T-helper 2 cell treated with Interferon-gamma antibody and Interleukin-4, amounts not matched to agents 5 μg/mL and 100 μg/mL, for 36 hours (primary cell): Measurements from ENCODE around the gene COBL.
"Not testable (repeated sequence)": the region's sequence is repeated elsewhere in the genome, so short reads cannot be mapped to it uniquely, and the experiment has no call there.

Experiments used
- DNase-seq: peaks from one replicate; pipeline ENCODE4 v3.0.0; 2021; ENCODE audit warnings: low spot score
- H3K27ac Mint-ChIP-seq: one replicate; pipeline ENCODE4 v1.8.0; 2021; ENCODE audit warnings: mild to moderate bottlenecking, mixed read lengths
- H3K27me3 Mint-ChIP-seq: one replicate; pipeline ENCODE4 v1.8.0; 2021; ENCODE audit warnings: low read depth, mixed read lengths
- H3K36me3 Mint-ChIP-seq: one replicate; pipeline ENCODE4 v1.8.0; 2021; ENCODE audit warnings: low read depth, mixed read lengths
- H3K4me1 Mint-ChIP-seq: one replicate; pipeline ENCODE4 v1.8.0; 2021; ENCODE audit warnings: low read depth, mixed read lengths
- H3K4me3 Mint-ChIP-seq: one replicate; pipeline ENCODE4 v1.8.0; 2022; ENCODE audit warnings: mild to moderate bottlenecking, moderate library complexity, mixed read lengths
- H3K9me3 Mint-ChIP-seq: one replicate; pipeline ENCODE4 v1.8.0; 2021; ENCODE audit warnings: mixed read lengths

COBL gene

GRCh38 chr7:51226063-51226755 lies 90.4 kb downstream of the COBL start:
- no peaks in the 10 kb centered on the region for H3K9me3 Mint-ChIP-seq
- H3K36me3 Mint-ChIP-seq, result no peaks in the 10 kb centered on the region
- DNase-seq, result no peak
- no peaks in the 10 kb centered on the region for H3K4me1 Mint-ChIP-seq
- H3K4me3 Mint-ChIP-seq, result no peak overlapping the region
- peaks cover 2% of the 10 kb centered on the region for H3K27me3 Mint-ChIP-seq
- H3K27ac Mint-ChIP-seq, result no peak overlapping the region

- Mint-ChIP-seq H3K36me3 (no peaks in the 10 kb centered on the region), H3K9me3 (no peaks in the 10 kb centered on the region), H3K4me1 (no peaks in the 10 kb centered on the region), H3K27ac (no peak overlapping the region), H3K4me3 (no peak overlapping the region), H3K27me3 (peaks cover 2% of the 10 kb centered on the region)
- no peak for DNase-seq
Observed at GRCh38 chr7:51224811-51225595, 91.6 kb downstream of the COBL start.

- DNase-seq, result no peak
- H3K4me3 Mint-ChIP-seq, result no peak overlapping the region
Observed at GRCh38 chr7:51223505-51223904, 93.1 kb downstream of the COBL start.

GRCh38 chr7:51222916-51223315 lies 93.7 kb downstream of the COBL start:
- Mint-ChIP-seq H3K9me3 (no peaks in the 10 kb centered on the region), H3K27ac (no peak overlapping the region)

More at GRCh38 chr7:51223505-51223904, 93.1 kb downstream of the COBL start:
- Mint-ChIP-seq H3K36me3 (no peaks in the 10 kb centered on the region), H3K9me3 (no peaks in the 10 kb centered on the region), H3K27ac (no peak overlapping the region), H3K27me3 (peaks cover 2% of the 10 kb centered on the region), H3K4me1 (no peaks in the 10 kb centered on the region)

GRCh38 chr7:51220226-51220625 lies 96.4 kb downstream of the COBL start:
- H3K9me3 Mint-ChIP-seq, result no peaks in the 10 kb centered on the region
- no peak overlapping the region for H3K27ac Mint-ChIP-seq
- no peak for DNase-seq
- H3K4me1 Mint-ChIP-seq, result no peaks in the 10 kb centered on the region
- H3K27me3 Mint-ChIP-seq, result no peaks in the 10 kb centered on the region
- H3K4me3 Mint-ChIP-seq, result no peak overlapping the region
- H3K36me3 Mint-ChIP-seq, result no peaks in the 10 kb centered on the region

More at GRCh38 chr7:51222916-51223315, 93.7 kb downstream of the COBL start:
- no peak for DNase-seq
- Mint-ChIP-seq H3K4me3 (no peak overlapping the region), H3K36me3 (no peaks in the 10 kb centered on the region), H3K27me3 (peaks cover 2% of the 10 kb centered on the region), H3K4me1 (no peaks in the 10 kb centered on the region)

- Mint-ChIP-seq H3K4me1 (no peaks in the 10 kb centered on the region), H3K27ac (no peak overlapping the region), H3K9me3 (no peaks in the 10 kb centered on the region), H3K4me3 (no peak overlapping the region), H3K27me3 (no peaks in the 10 kb centered on the region), H3K36me3 (no peaks in the 10 kb centered on the region)
- DNase-seq, result no peak
Observed at GRCh38 chr7:51219261-51219988, 97.2 kb downstream of the COBL start.

GRCh38 chr7:51217804-51218203 lies 98.8 kb downstream of the COBL start:
- no peaks in the 10 kb centered on the region for H3K4me1 Mint-ChIP-seq
- H3K36me3 Mint-ChIP-seq, result no peaks in the 10 kb centered on the region
- H3K27me3 Mint-ChIP-seq, result no peaks in the 10 kb centered on the region
- no peak overlapping the region for H3K4me3 Mint-ChIP-seq
- no peak overlapping the region for H3K27ac Mint-ChIP-seq
- no peak for DNase-seq
- H3K9me3 Mint-ChIP-seq, result no peaks in the 10 kb centered on the region

- no peak overlapping the region for H3K27ac Mint-ChIP-seq
- DNase-seq, result no peak
- no peak overlapping the region for H3K4me3 Mint-ChIP-seq
- no peaks in the 10 kb centered on the region for H3K36me3 Mint-ChIP-seq
- H3K27me3 Mint-ChIP-seq, result no peaks in the 10 kb centered on the region
- no peaks in the 10 kb centered on the region for H3K9me3 Mint-ChIP-seq
- H3K4me1 Mint-ChIP-seq, result peaks cover 2% of the 10 kb centered on the region
Observed at GRCh38 chr7:51214098-51214497, 102.5 kb downstream of the COBL start.

- no peaks in the 10 kb centered on the region for H3K36me3 Mint-ChIP-seq
- H3K27me3 Mint-ChIP-seq, result no peaks in the 10 kb centered on the region
- H3K27ac Mint-ChIP-seq, result no peak overlapping the region
- peaks cover 4% of the 10 kb centered on the region for H3K4me1 Mint-ChIP-seq
- no peak overlapping the region for H3K4me3 Mint-ChIP-seq
- no peaks in the 10 kb centered on the region for H3K9me3 Mint-ChIP-seq
- DNase-seq, result no peak
Observed at GRCh38 chr7:51213618-51214017, 103.0 kb downstream of the COBL start.

GRCh38 chr7:51210766-51211165 lies 105.8 kb downstream of the COBL start:
- no peak overlapping the region for H3K27ac Mint-ChIP-seq
- DNase-seq, result no peak
- no peaks in the 10 kb centered on the region for H3K27me3 Mint-ChIP-seq
- H3K9me3 Mint-ChIP-seq, result no peaks in the 10 kb centered on the region
- H3K4me1 Mint-ChIP-seq, result peaks cover 4% of the 10 kb centered on the region
- no peak overlapping the region for H3K4me3 Mint-ChIP-seq
- H3K36me3 Mint-ChIP-seq, result no peaks in the 10 kb centered on the region

GRCh38 chr7:51209426-51209825 lies 107.2 kb downstream of the COBL start:
- Mint-ChIP-seq H3K36me3 (no peaks in the 10 kb centered on the region), H3K27me3 (no peaks in the 10 kb centered on the region), H3K27ac (no peak overlapping the region), H3K9me3 (no peaks in the 10 kb centered on the region), H3K4me3 (no peak overlapping the region), H3K4me1 (peaks cover 4% of the 10 kb centered on the region)
- no peak for DNase-seq

GRCh38 chr7:51208125-51208524 lies 108.5 kb downstream of the COBL start:
- not testable (repeated sequence) for H3K4me1 Mint-ChIP-seq, H3K27me3 Mint-ChIP-seq

GRCh38 chr7:51198654-51199053 lies 118.0 kb downstream of the COBL start:
- H3K9me3 Mint-ChIP-seq, result no peaks in the 10 kb centered on the region
- H3K4me1 Mint-ChIP-seq, result no peaks in the 10 kb centered on the region
- no peaks in the 10 kb centered on the region for H3K36me3 Mint-ChIP-seq
- DNase-seq, result no peak
- H3K27ac Mint-ChIP-seq, result no peak overlapping the region
- H3K4me3 Mint-ChIP-seq, result no peak overlapping the region
- peaks cover 7% of the 10 kb centered on the region for H3K27me3 Mint-ChIP-seq

More at GRCh38 chr7:51208125-51208524, 108.5 kb downstream of the COBL start:
- not testable (repeated sequence) for H3K36me3 Mint-ChIP-seq, H3K9me3 Mint-ChIP-seq, DNase-seq, H3K4me3 Mint-ChIP-seq, H3K27ac Mint-ChIP-seq

- no peaks in the 10 kb centered on the region for H3K9me3 Mint-ChIP-seq
- no peak overlapping the region for H3K4me3 Mint-ChIP-seq
- H3K36me3 Mint-ChIP-seq, result no peaks in the 10 kb centered on the region
- no peak overlapping the region for H3K27ac Mint-ChIP-seq
- no peaks in the 10 kb centered on the region for H3K4me1 Mint-ChIP-seq
- DNase-seq, result no peak
- peaks cover 8% of the 10 kb centered on the region for H3K27me3 Mint-ChIP-seq
Observed at GRCh38 chr7:51190969-51191368, 125.6 kb downstream of the COBL start.
